ENCODE data around the gene STAG2.
A peak's percentile ranks its signal among the peaks of the same experiment; 100 is the strongest.
"Not testable (repeated sequence)": the region's sequence is repeated elsewhere in the genome, so short reads cannot be mapped to it uniquely, and the experiment has no call there.

The STAG2 gene

GRCh38 chrX:124045109-124045508 lies 83.6 kb downstream of the STAG2 start:
- FAIRE-seq, result no peak

- not testable (repeated sequence) for FAIRE-seq
Observed at GRCh38 chrX:124084417-124084816, 122.9 kb downstream of the STAG2 start.

GRCh38 chrX:124085063-124085462 lies 123.6 kb downstream of the STAG2 start:
- FAIRE-seq, result no peak

GRCh38 chrX:124086411-124086810 lies 124.9 kb downstream of the STAG2 start:
- no peak for FAIRE-seq

- FAIRE-seq, result no peak
Observed at GRCh38 chrX:124087000-124087746, 125.7 kb downstream of the STAG2 start.

- no peak for FAIRE-seq
Observed at GRCh38 chrX:124093222-124093621, 131.7 kb downstream of the STAG2 start.

GRCh38 chrX:124097116-124097515 lies 135.6 kb downstream of the STAG2 start:
- FAIRE-seq, result no peak

- peak; percentile 98 for FAIRE-seq
Observed at GRCh38 chrX:124098089-124098488, 136.6 kb downstream of the STAG2 start.

- no peak for FAIRE-seq
Observed at GRCh38 chrX:124103966-124104365, 142.5 kb downstream of the STAG2 start.

- FAIRE-seq, result not testable (repeated sequence)
Observed at GRCh38 chrX:124104512-124104911, 143.0 kb downstream of the STAG2 start.

GRCh38 chrX:124113621-124114600 lies 152.4 kb downstream of the STAG2 start:
- FAIRE-seq, result no peak

GRCh38 chrX:124117325-124117724 lies 155.8 kb downstream of the STAG2 start:
- no peak for FAIRE-seq

GRCh38 chrX:124125471-124125870 lies 164.0 kb downstream of the STAG2 start:
- no peak for FAIRE-seq

- no peak for FAIRE-seq
Observed at GRCh38 chrX:124127496-124127895, 166.0 kb downstream of the STAG2 start.

- FAIRE-seq, result not testable (repeated sequence)
Observed at GRCh38 chrX:124132437-124132836, 170.9 kb downstream of the STAG2 start.

- no peak for FAIRE-seq
Observed at GRCh38 chrX:124145749-124146148, 184.2 kb downstream of the STAG2 start.

GRCh38 chrX:124151195-124151594 lies 189.7 kb downstream of the STAG2 start:
- no peak for FAIRE-seq

Data from A204.1 (cell line).